Suppressor macrophage treated with lipopolysaccharide for 1 hour (primary cell): ENCODE measurements around the gene MC5R.
"Not testable (repeated sequence)": the region's sequence is repeated elsewhere in the genome, so short reads cannot be mapped to it uniquely, and the experiment has no call there.

Source experiments
- DNase-seq, 3 donors: peaks; one replicate each; pipeline ENCODE4 v3.0.0-alpha.2; 2020 to 2022

MC5R gene

DNA sequence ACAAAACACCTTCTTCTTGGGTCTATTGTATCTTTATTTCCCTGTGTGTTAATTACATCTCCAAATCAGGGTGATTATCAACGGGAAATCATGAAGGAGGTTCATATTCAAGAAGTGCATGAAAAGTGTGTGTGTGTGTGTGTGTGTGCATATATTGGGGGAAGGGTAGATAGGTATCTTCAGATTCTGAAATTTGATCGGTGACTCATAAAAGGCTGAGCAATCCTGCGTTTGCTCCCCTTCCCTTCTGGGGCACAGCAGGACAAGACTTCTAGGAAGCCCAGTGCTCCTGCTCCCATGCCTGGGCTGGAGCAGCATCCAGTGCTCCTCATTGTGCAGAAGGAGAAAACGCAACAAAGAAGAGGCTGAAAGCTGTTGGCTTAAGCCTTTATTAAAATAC lies 25.8 kb downstream of the MC5R start:
- no peak for DNase-seq

GRCh38 chr18:13862898-13863297 lies 38.9 kb downstream of the MC5R start:
- not testable (repeated sequence) for DNase-seq

GRCh38 chr18:13868501-13869271 lies 44.7 kb downstream of the MC5R start:
- no peak for DNase-seq

DNA sequence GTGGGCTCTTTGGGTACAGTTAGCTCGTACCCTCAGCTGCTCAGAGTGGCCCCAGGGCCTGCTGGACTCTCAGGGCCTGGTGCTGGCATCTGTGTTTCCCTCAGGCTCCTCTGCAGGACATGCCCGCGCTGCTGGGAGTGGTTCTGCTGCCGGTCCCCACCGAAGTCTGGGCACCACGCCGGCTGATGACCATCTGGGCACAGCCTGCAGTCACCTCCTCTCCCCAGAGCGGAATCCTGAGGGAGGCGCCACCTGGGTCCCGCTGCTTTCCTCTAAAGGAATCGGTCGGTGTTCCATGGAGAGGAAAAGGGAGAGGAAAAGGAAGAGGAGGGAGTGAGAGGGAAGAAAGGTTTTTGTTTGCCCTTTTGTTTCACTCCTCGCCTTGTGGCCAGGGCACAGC lies 47.8 kb downstream of the MC5R start:
- DNase-seq = no peak

GRCh38 chr18:13872373-13872772 lies 48.4 kb downstream of the MC5R start:
- no peak for DNase-seq

DNA sequence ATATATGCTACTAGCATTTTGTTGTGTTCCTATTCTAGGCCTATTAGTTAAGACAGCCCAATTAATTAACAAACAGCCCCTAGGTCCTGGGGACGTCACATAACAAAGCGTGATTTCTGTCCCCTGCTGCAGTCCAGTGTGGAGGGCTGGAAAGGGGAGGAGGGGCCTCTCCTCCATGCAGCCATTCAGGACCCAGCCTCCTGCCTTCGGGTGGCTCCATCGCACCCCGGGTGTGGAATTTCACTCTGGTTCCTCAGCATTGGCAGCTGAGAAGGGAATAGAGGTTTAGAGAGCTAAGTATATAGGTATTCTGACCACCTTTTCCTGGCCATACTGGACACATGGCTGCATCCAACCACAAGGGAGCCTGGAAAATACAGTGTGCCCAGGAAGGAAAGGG lies 49.0 kb downstream of the MC5R start:
- no peak for DNase-seq

- DNase-seq = no peak
These were observed 50.6 kb downstream of the MC5R start for GRCh38 chr18:13874558-13874957.
